Activated effector memory CD4-positive, alpha-beta T cell treated with Interleukin-2 at 50 U/mL for 16 hours (primary cell): ENCODE data around the gene SCNN1B.
"Not testable (repeated sequence)": the region's sequence is repeated elsewhere in the genome, so short reads cannot be mapped to it uniquely, and the experiment has no call there.

Experiments
- DNase-seq: peaks from one replicate; pipeline ENCODE4 v3.0.0-alpha.2; 2020

SCNN1B gene

DNA sequence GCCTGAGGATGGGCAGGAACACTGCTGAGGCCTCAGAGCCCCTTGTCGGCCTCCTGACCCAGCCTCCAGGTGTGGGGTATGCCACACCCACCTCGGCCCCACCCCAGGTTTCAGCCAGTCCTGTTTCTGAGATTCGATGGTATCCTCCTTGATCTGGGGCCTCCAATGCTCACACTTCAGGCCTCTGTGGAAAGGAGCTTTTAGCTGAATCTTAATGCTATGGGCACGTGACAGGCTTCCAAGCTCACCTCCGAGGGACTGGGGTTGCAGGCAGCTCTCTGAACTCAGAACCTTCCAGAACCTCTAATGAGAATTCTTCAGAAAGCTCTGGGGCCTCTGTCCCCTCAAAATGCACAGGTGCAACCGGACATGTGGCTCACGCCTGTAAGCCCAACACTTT lies 54.8 kb downstream of the SCNN1B start:
- no peak for DNase-seq

DNA sequence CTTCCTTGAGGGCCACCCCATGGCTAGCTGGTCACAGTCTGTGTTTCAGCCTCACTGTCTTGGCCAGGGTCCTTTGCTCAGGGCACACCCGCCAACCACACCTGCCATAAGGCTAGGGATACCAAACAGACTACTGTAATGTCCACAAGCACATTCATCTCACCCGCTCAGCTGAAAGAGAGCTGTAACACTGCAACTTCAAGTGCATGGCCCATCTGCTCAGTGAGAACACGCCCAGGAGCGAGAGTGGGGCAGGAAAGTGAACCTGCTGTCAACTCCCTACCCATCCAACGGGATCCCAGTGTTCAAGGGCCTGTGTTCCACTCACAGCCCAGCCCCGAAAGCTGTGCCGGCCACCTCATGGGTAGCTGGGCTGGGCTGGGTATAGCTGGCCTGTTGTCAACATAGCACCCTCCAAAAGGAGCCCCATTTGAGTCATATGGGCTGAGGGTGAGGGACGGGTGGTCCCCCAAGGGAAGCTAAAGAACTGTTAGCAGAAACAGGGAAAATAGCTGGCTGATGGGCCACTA lies 55.7 kb downstream of the SCNN1B start:
- DNase-seq: no peak

DNA sequence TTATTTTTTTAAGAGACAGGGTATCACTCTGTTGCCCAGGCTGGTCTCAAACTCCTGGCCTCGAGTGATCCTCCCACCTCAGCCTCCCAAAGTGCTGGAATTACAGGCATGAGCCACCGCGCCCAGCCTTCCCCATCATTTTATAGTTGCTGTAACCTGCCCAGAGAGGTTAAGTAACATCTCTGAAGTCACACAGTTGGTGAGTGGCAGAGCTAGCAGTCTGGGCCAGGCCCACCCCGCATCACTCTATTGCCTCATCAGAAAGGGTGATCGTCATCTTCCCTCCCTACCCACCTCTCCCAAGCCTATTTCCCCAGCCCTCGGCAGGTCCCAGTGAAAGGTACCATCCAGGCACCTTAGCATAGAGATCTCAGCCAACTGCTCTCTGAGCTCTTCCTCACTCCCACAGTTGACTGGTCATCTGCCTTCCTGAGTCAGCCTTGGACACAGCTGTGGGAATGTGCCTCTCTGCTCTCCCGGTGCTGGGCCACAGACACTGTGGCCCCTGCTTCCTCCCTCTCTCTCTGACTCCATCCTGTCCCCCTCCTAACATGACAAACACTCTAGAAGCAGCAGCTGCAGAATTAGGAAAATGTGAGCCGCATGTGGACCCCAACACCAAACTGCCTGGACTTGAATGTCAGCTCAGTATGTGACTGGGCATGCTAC lies 57.1 kb downstream of the SCNN1B start:
- no peak for DNase-seq

DNA sequence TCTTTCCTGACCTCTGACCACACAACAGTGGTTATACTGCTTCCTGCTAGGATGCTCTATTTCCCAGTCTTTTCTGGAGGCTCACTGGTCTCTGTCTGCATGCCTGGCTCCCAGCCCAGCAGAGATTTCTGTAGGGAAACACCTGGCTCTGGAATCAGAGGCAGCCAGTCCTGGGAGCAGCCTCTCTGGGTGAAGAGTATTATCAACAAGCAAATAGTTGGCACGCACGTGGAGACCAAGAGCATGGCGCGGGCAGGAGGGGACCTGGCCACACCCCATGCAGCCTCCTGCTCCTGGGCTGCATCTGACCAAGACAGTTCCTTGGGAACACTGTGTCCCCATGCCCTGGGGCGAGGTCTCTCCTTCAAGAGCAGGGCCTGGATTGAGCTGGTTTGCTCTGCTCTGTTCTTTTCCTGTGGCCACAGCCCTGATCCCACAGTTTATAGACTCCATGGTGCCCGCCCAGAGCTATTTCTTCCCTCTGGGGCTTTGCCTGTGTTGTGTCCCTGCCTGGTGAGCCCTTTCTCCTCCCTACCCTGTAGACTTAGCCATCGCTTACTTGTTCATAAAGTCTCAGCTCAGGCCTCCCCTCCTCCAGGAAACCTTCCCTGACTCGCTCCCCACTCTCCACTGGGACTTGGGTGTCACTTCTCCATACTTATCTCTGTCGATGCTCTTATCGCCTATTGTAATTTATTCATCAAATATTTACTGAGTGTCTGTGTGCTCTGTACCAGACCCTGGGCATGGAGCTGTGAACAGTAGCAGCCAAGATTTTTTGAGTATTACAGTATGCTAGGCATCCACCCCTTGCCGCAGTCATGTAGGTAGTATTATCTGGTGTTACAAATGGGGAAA lies 60.6 kb downstream of the SCNN1B start:
- no peak for DNase-seq

DNA sequence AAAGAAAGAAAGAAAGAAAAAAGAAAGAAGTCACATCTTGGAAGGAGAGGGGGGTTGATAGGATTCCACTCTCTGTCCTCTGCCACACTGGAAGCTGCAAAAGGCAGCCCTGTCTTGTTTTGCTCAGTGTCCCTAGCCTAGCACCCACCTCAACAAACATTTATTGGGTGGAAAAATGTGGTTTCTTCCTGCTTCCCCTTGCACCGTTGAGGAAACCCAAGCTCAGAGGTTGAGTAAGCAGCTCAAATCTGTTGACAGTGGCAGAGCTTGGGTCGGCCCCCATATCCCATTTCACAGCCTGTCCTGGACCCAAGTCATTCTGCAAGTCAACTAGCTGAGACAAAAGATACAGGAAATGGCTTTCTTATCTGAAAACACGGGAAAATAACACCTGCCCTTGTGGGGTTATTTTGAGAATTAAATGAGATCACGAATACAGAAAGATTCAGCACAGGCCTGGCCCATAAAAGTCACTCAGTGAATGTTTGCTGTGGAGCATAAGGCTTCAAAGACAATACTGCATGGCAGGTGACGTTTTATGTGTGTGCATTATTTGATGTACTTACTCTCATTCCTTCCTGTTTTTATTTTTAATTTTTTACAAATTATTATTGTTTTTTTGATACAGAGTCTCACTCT lies 63.6 kb downstream of the SCNN1B start:
- DNase-seq: no peak

DNA sequence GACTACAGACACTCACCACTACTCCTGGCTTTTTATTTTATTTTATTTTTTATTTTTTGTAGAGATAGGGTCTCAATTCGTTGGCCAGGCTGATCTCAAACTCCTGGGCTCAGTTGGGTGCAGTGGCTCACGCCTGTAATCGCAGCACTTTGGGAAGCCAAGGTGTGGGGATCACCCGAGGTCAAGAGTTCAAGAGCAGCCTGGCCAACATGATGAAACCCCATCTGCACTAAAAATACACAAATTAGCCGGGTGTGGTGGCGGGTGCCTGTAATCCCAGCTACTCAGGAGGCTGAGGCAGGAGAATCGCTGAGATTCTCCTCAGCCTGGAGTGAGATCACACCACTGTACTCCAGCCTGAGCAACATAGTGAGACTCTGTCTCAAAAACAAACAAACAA lies 64.2 kb downstream of the SCNN1B start:
- DNase-seq: not testable (repeated sequence)

DNA sequence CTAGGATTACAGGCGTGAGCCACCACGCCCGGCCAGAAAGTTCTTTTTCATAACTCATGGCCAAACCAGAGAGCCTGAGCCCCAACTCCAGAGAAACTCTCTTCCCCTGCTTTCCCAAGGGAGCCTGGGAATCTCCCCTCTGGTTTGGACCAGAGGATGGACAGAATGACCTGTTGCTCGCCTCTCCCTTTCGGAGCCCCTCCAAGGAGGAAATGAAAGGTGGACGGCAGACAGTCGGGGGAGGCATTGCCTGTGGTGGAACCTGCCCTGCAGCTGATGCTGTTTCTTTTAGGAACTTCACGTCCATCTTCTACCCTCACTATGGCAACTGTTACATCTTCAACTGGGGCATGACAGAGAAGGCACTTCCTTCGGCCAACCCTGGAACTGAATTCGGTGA lies 65.5 kb downstream of the SCNN1B start:
- no peak for DNase-seq

DNA sequence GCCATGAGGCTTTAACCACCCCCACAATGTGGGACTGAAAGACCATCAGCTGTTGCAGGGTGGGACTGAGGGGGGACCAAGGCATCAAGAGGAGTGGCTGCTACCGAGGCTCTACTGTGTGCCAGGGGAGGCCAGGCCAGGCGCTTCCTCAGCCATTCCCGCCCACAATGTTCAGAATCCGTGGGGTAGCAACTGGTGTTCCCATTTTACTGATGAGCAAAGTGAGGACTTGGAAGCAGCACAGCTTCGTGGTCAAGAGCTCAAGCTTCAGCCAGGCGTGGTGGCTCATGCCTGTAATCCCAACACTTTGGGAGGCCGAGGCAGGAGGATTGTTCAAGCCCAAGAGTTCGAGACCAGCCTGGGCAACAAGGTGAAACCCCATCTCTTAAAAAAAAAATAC lies 65.9 kb downstream of the SCNN1B start:
- no peak for DNase-seq

DNA sequence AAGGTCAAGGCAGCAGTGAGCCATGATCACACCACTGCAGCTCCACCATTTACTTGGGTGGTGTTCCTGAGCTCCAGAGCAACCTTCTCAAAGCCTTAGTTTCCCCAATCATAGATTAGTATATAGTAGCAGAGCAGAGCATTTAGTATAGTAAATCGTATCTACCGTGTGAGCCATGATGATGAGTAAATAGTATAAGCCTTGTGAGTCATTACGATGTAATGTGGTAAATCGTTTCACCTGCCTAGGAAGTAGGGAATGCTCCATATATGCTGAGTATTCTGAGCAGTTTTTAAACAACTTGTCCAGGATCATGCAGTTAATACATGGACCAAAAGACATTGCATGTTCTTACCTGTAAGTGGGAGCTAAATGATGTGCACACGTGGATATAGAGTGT lies 66.4 kb downstream of the SCNN1B start:
- DNase-seq: no peak

DNA sequence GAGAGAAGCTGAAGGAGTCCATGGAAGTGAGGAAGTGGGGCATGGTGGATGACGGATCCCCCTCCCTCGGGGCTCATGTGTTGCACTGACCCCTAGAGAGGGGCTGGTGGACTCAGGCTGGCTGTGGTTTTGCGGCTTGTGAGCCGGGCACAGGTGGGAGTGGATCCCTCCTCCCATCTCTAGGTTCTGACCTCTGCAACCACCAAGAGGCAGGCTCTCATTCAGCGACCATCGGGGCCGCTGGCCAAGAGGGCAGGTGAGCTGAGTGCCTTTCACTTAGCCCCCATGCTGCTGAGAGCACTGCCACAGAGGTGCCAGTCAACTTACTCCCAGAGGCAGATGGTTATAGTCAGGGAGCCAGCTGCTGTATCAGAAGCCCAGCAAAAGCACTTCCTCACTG lies 67.3 kb downstream of the SCNN1B start:
- no peak for DNase-seq

DNA sequence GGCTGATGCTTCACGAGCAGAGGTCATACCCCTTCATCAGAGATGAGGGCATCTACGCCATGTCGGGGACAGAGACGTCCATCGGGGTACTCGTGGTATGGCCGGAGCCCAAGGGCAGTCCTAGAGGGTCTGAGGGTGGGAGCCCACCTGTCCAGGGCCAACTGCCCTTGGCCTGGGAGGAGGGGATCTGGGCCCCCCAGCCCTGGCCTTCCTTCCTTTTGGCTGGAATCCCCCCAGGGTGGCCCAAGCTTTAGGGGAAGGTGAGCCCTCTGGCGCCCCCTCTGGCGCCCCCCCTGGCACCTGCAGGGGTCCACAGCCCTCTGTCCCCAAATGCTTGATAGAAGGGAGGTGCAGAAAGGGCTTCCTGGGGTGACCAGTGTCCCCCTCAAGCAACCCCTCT lies 69.3 kb downstream of the SCNN1B start:
- DNase-seq: no peak

DNA sequence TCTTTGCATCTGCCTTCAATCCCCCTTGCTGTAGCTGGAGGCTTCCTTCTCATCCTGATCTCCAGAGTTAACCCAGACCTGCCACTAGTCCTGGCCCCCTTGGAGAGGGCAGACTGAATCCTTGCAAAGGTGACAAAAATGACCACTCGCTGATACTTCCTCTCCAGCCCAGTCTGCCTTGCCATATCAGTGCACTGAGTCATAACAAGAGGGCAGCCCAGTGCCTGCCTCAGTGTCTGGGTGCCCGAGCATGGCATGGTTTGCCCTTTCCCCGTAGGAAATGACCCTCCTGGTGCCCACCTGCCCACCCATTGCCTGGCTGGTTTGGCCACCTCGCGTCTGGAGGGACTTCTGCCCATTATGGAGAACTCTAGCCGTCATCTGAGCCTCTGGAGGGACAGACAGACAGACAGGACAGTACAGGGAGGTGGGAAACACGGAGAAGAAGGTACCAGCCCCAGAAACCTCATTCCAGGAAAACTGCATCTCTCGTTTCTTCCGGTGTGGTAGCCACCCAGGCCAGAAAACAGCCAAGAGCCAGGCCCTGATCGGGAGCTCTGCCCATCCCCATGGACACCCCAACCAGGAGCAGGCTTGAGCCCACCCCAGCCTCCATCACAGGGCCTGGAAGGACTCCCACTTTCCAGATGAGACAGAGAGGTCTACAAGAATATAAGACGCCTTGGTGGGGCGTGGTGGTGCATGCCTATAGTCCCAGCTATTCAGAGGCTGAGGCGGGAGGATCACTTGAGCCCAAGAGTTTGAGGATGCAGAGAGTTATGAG lies 71.5 kb downstream of the SCNN1B start:
- no peak for DNase-seq

DNA sequence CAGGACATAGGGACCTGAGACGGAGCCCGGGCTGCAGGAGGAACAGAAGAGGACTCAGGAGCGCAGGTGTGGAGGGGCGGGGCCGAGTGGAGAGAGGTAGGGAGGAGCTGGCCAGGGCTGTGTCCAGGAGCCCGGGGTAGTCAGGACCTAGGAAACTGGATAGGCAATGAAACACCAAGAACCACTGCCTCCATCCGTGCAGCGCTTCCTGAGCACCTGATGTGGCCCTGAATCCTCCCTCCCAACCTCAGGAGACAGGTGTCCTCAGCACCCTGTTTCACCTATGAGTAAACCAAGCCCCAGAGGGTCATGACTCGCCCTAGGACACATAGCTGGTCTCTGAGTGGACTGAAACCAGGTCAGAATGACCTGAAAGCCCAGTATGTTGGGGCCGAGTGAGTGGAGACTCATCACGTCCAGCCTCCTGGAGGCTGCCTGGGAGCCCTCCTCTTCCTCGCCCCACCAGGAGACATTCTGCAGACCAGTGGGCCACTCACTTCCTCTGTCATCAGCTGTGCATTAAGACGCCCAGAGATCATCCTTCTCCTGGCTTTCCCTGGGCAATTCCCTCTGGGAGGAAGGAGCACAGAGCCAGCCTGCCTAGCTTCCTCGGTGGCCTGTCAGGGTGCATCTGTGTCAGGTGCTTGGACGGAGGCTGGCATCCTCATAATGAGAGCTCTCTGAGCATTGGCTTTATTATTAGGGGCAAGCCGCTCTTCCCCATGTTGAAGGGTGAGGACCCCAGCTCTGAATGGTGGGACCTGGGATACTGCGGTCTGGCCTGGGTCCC lies 72.8 kb downstream of the SCNN1B start:
- no peak for DNase-seq

DNA sequence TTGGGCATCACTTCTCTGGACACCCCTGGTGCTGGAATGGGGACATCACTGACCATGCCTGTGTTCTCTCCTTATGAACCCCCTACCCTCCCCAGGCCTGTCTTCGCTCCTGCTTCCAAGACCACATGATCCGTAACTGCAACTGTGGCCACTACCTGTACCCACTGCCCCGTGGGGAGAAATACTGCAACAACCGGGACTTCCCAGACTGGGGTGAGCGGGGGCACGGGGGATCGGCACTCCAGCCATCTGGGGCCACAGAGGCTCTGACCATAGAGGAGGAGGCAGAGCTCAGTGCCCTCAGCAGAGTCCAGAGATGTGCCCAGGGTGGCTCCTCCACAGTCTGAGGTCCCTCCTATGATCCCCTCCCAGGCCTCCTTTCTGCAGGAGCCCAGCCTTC lies 73.5 kb downstream of the SCNN1B start:
- no peak for DNase-seq

DNA sequence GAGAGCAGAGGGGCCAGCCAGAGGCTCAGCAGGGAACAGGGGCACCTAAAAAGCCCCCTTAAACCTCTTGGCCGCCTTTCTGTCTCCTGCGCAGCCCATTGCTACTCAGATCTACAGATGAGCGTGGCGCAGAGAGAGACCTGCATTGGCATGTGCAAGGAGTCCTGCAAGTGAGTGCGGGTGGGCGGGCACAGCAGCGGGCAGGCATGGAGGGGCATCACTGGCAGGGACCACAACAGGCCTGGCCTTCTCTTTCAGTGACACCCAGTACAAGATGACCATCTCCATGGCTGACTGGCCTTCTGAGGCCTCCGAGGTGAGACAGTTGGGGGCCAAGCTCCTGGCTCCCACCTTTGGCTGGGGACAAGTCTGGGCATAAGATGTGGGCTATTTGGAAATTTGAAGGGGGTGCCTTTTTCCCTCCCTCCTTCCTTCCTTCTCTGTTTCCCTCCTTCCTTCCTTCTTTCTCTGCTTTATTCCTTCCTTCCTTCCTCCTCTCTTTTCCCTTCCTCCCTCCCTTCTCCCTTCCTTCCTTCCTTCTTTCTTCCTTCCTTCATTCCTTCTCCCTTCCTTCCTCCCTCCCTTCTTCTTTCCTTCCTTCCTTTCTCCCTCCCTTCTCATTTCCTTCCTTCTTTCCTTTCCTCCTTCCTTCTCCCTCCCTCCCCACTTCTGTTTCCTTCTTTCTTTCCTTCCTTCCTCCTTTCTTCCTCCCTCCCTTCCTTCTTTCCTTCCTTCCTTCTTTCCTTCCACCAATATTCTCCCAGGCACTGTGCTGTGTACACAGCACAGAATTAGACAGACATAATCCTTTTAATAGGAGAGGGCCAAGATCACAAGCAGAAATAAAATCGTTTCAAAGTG lies 75.2 kb downstream of the SCNN1B start:
- DNase-seq: no peak

DNA sequence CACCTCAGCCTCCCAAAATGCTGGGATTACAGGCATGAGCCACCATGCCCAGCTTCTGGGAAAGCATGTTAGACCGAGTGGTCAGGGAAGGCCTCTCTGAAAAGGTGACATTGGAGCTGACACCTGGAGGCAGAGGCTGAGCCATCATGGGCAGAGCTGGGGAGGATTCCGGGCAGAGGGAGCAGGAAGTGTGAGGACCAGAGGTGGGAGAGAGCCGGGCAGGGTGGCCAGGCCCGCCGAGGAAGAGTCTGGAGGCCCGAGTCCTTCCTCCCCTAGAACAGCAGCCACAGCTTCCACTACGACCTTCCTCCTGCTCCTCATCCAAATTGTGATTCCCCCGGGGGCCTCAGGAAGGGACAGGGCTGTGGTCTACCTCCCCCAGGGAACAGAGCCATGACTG lies 76.2 kb downstream of the SCNN1B start:
- DNase-seq: no peak

DNA sequence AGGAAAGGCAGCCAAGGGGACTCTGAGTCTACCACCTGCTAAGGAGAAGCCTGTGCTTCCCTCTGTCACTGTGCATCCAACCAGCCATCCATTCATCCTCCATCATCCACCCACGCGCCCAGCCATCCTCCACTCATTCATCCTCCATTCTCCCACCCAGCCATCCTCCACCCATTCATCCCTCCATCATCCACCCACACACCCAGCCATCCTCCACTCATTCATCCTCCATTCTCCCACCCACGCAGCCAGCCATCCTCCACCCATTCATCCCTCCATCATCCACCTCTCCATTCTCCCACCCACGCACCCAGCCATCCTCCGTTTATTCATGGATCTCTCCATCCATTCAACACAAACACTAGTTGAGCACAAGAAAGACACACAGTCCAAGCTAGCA lies 76.8 kb downstream of the SCNN1B start:
- DNase-seq: no peak

DNA sequence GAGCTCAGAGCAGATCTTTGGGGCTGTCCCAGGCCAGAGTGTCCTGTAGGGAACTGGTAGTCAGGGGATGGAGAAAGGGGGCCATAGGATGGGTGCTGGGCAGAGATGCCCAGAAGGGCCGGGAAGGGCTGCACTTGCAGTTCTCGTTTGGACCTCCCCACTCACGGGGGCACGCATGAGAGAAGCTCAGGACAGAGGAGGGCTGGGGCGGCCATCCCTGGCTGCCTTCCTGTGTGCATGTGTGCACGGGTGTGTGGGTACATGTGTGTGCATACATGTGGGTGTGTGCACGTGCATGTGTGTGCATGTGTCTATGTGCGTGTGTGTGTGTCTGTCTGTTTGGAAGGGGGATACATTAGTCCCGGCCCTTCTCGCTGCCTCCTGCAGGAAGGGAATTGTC lies 77.6 kb downstream of the SCNN1B start:
- DNase-seq: no peak

DNA sequence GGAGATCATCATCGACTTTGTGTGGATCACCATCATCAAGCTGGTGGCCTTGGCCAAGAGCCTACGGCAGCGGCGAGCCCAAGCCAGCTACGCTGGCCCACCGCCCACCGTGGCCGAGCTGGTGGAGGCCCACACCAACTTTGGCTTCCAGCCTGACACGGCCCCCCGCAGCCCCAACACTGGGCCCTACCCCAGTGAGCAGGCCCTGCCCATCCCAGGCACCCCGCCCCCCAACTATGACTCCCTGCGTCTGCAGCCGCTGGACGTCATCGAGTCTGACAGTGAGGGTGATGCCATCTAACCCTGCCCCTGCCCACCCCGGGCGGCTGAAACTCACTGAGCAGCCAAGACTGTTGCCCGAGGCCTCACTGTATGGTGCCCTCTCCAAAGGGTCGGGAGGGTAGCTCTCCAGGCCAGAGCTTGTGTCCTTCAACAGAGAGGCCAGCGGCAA lies 78.4 kb downstream of the SCNN1B start:
- DNase-seq: no peak

DNA sequence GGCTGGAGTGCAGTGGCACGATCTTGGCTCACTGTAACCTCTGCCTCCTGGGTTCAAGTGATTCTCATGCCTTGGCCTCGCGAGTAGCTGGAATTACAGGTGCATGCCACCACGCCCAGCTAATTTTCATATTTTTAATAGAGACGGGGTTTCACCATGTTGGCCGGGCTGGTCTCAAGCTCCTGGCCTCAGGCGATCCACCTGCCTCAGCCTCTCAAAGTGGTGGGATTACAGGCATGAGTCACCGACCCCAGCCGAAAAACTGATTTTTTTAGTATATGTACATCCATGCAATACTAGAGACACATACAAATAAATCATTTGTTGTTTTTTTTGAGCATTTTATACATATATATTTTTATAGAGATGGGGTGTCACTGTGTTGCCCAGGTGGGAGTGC lies 79.6 kb downstream of the SCNN1B start:
- not testable (repeated sequence) for DNase-seq

DNA sequence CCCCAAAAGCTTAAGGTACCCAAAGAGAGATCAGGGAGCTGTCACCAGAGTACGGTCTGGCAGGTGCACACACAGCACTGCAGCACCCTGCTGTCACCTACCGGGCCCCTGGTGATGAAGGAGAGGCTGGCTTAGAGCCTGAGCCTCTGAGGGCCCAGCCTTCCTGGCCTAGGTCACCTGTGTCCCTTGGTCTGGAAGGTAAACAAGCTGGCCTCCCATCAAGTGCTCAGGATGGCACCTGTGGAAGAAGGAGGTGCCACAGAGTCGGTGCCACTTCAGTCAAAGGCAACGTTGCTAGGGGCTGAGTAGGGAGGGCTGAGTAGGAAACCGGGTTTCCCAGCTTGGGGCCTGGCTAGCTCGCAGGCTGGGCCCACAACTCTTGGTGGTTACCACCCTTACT lies 80.2 kb downstream of the SCNN1B start:
- no peak for DNase-seq
